ENCODE results near the gene ADCY9. TPM values are rescaled to one million over a fixed set of nuclear protein-coding genes. Genes with fewer than 3 reads are reported as not detected.
"Not testable (repeated sequence)": the region's sequence is repeated elsewhere in the genome, so short reads cannot be mapped to it uniquely, and the experiment has no call there.

The ADCY9 gene
- total RNA-seq, 1 donor from 2014 or later = 1.3 TPM

DNA sequence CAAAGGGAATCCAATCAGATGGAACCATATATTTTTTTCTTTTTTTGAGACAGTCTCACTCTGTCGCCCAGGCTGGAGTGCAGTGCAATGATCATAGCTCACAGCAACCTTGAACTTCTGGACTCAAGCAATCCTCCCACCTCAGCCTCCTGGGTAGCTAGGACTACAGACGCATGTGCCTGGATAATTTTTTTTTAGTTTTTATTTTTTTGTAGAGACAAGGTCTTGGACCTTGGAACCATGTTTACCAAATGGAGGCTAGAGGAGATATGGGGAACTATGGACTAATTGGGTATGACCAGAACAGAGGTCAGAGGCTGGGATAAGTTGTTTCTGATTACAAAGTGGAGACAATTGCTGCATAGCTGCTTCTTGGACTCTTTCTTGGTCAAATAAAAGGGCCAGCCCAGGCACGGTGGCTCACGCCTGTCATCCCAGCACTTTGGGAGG, 41.2 kb upstream of the ADCY9 start:
- Mint-ChIP-seq H3K9me3 (no peaks in the 10 kb centered on the region), H3K4me3 (no peak overlapping the region), H3K4me1 (no peaks in the 10 kb centered on the region), H3K36me3 (ENCODE audit: low read depth) (no peaks in the 10 kb centered on the region), H3K27me3 (peaks cover 2% of the 10 kb centered on the region), H3K27ac (no peak overlapping the region)
- CTCF ChIA-PET = no interaction called here
- TF ChIP-seq, protein P1, sequence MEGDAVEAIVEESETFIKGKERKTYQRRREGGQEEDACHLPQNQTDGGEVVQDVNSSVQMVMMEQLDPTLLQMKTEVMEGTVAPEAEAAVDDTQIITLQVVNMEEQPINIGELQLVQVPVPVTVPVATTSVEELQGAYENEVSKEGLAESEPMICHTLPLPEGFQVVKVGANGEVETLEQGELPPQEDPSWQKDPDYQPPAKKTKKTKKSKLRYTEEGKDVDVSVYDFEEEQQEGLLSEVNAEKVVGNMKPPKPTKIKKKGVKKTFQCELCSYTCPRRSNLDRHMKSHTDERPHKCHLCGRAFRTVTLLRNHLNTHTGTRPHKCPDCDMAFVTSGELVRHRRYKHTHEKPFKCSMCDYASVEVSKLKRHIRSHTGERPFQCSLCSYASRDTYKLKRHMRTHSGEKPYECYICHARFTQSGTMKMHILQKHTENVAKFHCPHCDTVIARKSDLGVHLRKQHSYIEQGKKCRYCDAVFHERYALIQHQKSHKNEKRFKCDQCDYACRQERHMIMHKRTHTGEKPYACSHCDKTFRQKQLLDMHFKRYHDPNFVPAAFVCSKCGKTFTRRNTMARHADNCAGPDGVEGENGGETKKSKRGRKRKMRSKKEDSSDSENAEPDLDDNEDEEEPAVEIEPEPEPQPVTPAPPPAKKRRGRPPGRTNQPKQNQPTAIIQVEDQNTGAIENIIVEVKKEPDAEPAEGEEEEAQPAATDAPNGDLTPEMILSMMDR (IDR thresholded peaks at IDR 0.05) = no peak
- POLR2A ChIA-PET = no interaction called here
- no peak for ATAC-seq (ENCODE audit: low read depth)
- intact Hi-C loops (cut with micrococcal nuclease) = no loop called here
- no peak for DNase-seq

DNA sequence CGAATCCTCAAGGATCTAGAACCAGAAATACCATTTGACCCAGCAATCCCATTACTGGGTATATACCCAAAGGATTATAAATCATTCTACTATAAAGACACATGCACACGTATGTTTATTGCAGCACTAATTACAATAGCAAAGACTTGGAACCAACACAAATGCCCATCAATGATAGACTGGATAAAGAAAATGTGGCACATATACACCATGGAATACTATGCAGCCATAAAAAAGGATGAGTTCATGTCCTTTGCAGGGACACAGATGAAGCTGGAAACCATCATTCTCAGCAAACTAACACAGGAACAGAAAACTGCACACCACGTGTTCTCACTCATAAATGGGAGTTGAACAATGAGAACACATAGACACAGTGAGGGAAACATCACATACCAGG, 40.3 kb upstream of the ADCY9 start:
- CTCF ChIA-PET; DNase-seq; intact Hi-C loops (cut with micrococcal nuclease); POLR2A ChIA-PET; H3K4me1 Mint-ChIP-seq; H3K27ac Mint-ChIP-seq; H3K36me3 Mint-ChIP-seq (ENCODE audit: low read depth); H3K27me3 Mint-ChIP-seq; H3K4me3 Mint-ChIP-seq; H3K9me3 Mint-ChIP-seq; ATAC-seq (ENCODE audit: low read depth): not testable (repeated sequence)

DNA sequence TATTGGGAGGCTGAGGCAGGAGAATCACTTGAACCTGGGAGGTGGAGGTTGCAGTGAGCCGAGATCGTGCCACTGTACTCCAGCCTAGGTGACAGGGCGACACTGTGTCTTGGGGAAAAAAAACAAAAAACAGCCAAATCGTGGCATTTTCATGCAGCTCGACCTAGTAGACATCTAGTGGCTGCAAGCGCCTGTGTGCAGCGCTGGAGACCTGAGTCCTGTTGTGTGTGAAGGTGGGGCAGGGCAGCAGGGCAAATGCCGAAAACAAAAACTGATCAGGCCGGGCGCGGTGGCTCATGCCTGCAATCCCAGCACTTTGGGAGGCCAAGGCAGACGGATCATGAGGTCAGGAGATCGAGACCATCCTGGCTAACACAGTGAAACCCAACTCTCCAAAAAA, 37.1 kb upstream of the ADCY9 start:
- ATAC-seq (ENCODE audit: low read depth); DNase-seq; CTCF ChIA-PET; H3K4me1 Mint-ChIP-seq; intact Hi-C loops (cut with micrococcal nuclease); H3K4me3 Mint-ChIP-seq; H3K27ac Mint-ChIP-seq; H3K36me3 Mint-ChIP-seq (ENCODE audit: low read depth); H3K9me3 Mint-ChIP-seq; H3K27me3 Mint-ChIP-seq; POLR2A ChIA-PET: not testable (repeated sequence)

DNA sequence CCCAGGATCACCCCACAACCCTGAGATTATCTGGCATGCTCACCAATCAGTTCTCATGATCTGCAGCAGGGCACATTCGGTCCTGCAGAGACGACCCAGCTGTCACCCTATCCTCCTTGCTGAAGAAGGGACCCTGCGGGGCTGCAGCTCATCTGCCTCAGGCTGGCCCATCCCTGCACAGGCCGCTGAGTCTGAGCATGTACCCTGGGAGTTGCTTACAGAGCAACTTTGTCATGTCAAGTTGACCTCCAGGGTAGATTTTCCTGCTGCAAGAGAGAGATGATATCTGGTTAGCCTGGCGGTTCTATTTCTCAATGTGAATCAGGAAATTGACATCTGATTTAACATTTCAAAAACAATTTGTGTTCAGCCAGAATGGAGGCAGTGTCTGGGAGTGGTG, 36.0 kb upstream of the ADCY9 start:
- CTCF ChIA-PET = no interaction called here
- intact Hi-C loops (cut with micrococcal nuclease) = no loop called here
- Mint-ChIP-seq H3K9me3 (no peaks in the 10 kb centered on the region), H3K4me1 (no peaks in the 10 kb centered on the region), H3K27ac (no peak overlapping the region), H3K4me3 (no peak overlapping the region), H3K27me3 (peaks cover 3% of the 10 kb centered on the region), H3K36me3 (ENCODE audit: low read depth) (no peaks in the 10 kb centered on the region)
- no peak for ATAC-seq (ENCODE audit: low read depth)
- TF ChIP-seq, protein P1 (IDR thresholded peaks at IDR 0.05) = no peak
- no peak for DNase-seq
- POLR2A ChIA-PET = no interaction called here

DNA sequence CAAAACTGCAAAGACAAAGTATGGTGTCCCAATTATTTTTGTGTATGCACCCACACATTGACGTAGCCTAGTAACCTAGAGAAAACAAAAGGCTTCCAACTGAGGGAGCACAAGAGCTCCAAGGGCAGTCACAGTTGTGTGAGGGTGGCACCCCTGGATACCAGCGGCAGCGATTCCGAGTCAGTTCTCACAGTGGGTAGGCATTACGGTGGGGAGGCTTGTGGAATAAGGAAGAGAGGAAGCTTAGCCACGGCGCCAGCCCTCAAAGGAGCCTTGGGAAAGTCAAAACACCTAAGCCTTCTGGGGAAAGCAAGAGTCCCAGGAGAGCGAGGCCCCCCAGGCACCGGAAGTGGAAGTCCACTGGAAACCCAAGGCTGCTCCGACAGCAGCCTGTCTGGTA, 31.0 kb upstream of the ADCY9 start:
- CTCF ChIA-PET = no interaction called here
- intact Hi-C loops (cut with micrococcal nuclease) = no loop called here
- H3K27ac Mint-ChIP-seq = no peak overlapping the region
- TF ChIP-seq, protein P1 (IDR thresholded peaks at IDR 0.05) = no peak
- H3K27me3 Mint-ChIP-seq = peaks cover 3% of the 10 kb centered on the region
- H3K4me3 Mint-ChIP-seq = no peak overlapping the region
- ATAC-seq (ENCODE audit: low read depth) = no peak
- H3K4me1 Mint-ChIP-seq = peaks cover 2% of the 10 kb centered on the region
- H3K36me3 Mint-ChIP-seq (ENCODE audit: low read depth) = no peaks in the 10 kb centered on the region
- POLR2A ChIA-PET = no interaction called here
- no peaks in the 10 kb centered on the region for H3K9me3 Mint-ChIP-seq
- DNase-seq = no peak

DNA sequence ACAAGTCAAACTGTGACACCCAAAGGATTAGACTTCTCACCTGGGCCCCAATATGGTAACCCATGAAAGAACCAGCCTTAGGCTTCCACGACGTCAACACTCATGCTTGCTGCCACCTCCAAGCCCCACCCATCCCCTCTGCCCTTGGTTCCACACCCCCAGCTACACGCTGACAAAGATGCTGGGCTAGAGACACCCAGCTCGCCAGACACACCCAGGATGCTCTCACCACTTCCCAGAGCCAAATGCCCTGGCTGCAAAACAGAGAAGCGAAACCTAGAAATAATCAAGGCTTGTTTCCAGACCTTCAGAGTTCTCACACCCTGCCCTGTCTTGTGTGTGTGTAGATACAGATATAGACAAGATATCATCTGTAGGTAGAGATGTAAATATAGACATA, 26.0 kb upstream of the ADCY9 start:
- Mint-ChIP-seq H3K36me3 (ENCODE audit: low read depth) (no peaks in the 10 kb centered on the region), H3K4me3 (no peak overlapping the region), H3K27ac (no peak overlapping the region), H3K4me1 (peaks cover 4% of the 10 kb centered on the region), H3K27me3 (no peaks in the 10 kb centered on the region), H3K9me3 (no peaks in the 10 kb centered on the region)
- ChIA-PET POLR2A (interaction anchor here (0.6 kb wide), 1 partner anchor 11 kb away, joined by 6 read pairs; no protein-coding TSS in a partner anchor), CTCF (no interaction called here)
- TF ChIP-seq, protein P1 (IDR thresholded peaks at IDR 0.05) = no peak
- intact Hi-C loops (cut with micrococcal nuclease) = no loop called here
- ATAC-seq (ENCODE audit: low read depth) = no peak
- no peak for DNase-seq

All from activated B cell treated with CpG ODN at 0.5 μM for 24 hours (primary cell).